Lower leg skin (tissue), 3 donors: Measurements from ENCODE around the gene CSNK1A1.

Source experiments
- CTCF ChIP-seq, 3 donors: fragments of 450-650 bp; IDR thresholded peaks; one replicate each; pipeline ENCODE4 v1.5.1; 2016; ENCODE audit warnings: antibody characterized with exemption in 3 of 3, mild to moderate bottlenecking in 3 of 3, moderate library complexity in 2 of 3
- POLR2A ChIP-seq, 2 donors: fragments of 450-650 bp; IDR thresholded peaks; one replicate each; pipeline ENCODE4 v1.6.1; 2016 to 2017; ENCODE audit warnings: antibody characterized with exemption in 2 of 2, mild to moderate bottlenecking in 1 of 2, moderate library complexity in 1 of 2

DNA sequence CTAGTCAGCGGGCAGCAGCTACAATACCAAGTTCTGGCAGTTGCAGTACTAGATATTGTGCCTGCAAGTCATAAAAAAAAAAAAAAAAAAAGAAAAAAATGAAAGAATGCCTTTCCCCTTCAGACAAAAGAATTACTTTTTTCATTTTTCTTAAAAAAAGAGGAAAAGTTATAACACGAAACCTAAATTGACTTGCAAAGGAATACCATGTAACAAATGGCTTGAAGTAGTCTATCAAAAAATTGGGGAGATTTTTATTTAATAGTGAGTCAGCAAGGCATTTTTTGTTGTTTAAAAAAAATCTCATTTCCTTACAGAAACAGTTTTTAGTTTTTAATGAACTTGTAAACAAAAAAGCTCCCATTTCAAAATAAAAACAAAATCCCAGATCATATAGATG is 55.6 kb downstream of the CSNK1A1 start:
- TF ChIP-seq CTCF (IDR thresholded peaks at IDR 0.05) (no peak), POLR2A (IDR thresholded peaks at IDR 0.05) (no peak)
